ENCODE data around the gene POU2AF3. TPM values are rescaled to one million over a fixed set of nuclear protein-coding genes. Genes with fewer than 3 reads are reported as not detected.

POU2AF3 gene
- polyA plus RNA-seq, 1 donor (not counting 4 experiments of a cell fraction or from before 2014, with no cell fraction given), result not detected

DNA sequence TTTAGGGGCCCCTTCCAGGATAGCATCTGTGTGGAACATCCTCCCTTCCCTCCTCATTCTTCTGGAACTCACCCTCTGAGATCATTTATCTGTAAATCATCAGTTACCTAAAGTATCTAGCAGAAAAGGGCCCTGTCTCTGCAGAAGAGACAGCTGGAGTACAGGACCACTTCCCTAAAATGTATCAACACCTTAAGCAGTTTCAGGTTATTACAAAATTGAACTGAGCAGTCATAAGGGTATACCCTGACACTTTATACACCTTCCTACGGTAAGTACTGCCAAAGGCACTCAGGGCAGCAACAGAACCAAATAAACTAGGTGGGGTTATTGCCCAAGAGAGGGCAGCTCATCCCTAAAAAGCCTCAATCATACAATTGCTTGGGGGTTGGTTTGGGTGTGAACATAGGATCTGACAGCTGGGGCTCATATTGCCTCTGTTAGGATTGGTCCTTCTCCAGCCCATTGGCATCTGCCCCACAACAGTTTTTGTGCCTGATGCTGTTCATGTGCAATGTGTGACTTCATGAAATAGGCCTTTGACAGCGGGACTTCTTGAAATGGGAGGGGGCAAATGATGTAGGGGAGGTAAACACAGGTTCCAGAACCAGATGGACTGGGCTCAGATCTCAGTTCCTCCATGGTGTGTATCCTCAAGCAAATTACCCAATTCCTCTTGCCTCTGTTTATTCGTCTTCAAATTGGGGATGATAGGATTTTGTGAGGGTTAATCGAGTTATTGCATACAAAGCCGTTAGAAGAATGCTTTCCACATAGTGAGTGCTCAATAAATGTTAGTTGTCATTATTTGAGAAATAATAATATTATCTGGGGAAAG is 2.9 kb downstream of the POU2AF3 start:
- peaks cover 38% of the 10 kb centered on the region for H3K27me3 ChIP-seq (ENCODE audit: control insufficient read depth, extremely low read depth, insufficient read depth, low read length)
- no peaks in the 10 kb centered on the region for H3K9me1 ChIP-seq (ENCODE audit: control insufficient read depth, extremely low read depth, insufficient read depth, low read length)
- dilution Hi-C loops (cut with MboI; ENCODE audit: extremely low pct_ligation_motif_present, low sequenced_read_pairs), result no loop called here
- no peak overlapping the region for H3K4me2 ChIP-seq (ENCODE audit: control insufficient read depth, extremely low read depth, insufficient read depth, low read depth, low read length)
- no peaks in the 10 kb centered on the region for H4K20me1 ChIP-seq (ENCODE audit: control insufficient read depth, extremely low read depth, insufficient read depth, low read length)
- no peak overlapping the region for H3K4me3 ChIP-seq (ENCODE audit: control insufficient read depth in 2 of 3, extremely low read depth in 1 of 3, insufficient read depth in 2 of 3, low read depth in 1 of 3, low read length in 3 of 3)
- H3K9ac ChIP-seq (ENCODE audit: control insufficient read depth, extremely low read depth, insufficient read depth, low read length), result no peak overlapping the region
- no peak for FAIRE-seq
- no peaks in the 10 kb centered on the region for H3K4me1 ChIP-seq (ENCODE audit: control insufficient read depth, extremely low read depth, insufficient read depth, low read length)
- no peak for DNase-seq (ENCODE audit: low read depth, low spot score)
- H2AFZ ChIP-seq (ENCODE audit: control insufficient read depth, low read length), result no peak overlapping the region
- H3K27ac ChIP-seq (ENCODE audit: control insufficient read depth, insufficient read depth, low read length), result no peak overlapping the region
- TF ChIP-seq, protein P1, sequence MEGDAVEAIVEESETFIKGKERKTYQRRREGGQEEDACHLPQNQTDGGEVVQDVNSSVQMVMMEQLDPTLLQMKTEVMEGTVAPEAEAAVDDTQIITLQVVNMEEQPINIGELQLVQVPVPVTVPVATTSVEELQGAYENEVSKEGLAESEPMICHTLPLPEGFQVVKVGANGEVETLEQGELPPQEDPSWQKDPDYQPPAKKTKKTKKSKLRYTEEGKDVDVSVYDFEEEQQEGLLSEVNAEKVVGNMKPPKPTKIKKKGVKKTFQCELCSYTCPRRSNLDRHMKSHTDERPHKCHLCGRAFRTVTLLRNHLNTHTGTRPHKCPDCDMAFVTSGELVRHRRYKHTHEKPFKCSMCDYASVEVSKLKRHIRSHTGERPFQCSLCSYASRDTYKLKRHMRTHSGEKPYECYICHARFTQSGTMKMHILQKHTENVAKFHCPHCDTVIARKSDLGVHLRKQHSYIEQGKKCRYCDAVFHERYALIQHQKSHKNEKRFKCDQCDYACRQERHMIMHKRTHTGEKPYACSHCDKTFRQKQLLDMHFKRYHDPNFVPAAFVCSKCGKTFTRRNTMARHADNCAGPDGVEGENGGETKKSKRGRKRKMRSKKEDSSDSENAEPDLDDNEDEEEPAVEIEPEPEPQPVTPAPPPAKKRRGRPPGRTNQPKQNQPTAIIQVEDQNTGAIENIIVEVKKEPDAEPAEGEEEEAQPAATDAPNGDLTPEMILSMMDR (optimal IDR thresholded peaks at IDR 0.05 in 1 of 3, IDR thresholded peaks at IDR 0.05 in 1 of 3, conservative IDR thresholded peaks at IDR 0.05 in 1 of 3; ENCODE audit: extremely low read depth in 1 of 3, insufficient read depth in 2 of 3, low read length in 3 of 3), result no peak
- no peak for TF ChIP-seq EZH2 (IDR thresholded peaks at IDR 0.05; ENCODE audit: low read length)
- no peaks in the 10 kb centered on the region for H3K36me3 ChIP-seq (ENCODE audit: control insufficient read depth in 2 of 2, extremely low read depth in 1 of 2, insufficient read depth in 2 of 2, low read length in 2 of 2)
- H3K79me2 ChIP-seq (ENCODE audit: control insufficient read depth, insufficient read depth, low read length), result no peaks in the 10 kb centered on the region
- no peaks in the 10 kb centered on the region for H3K9me3 ChIP-seq (ENCODE audit: control insufficient read depth, low read depth, low read length)

DNA sequence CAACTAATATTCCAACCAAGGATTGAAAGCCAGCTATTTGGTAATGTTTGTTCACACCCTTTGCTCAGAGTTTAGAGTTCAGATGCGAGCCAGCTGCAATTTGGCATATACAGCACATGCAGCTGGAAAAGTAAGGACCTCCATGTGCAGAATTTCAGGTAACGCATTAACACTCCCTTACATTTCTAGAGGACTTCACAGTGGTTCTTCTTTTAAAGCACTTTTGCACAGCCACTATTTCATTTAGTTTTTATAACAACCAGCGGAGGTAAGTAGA is 3.4 kb downstream of the POU2AF3 start:
- dilution Hi-C loops (cut with MboI; ENCODE audit: extremely low pct_ligation_motif_present, low sequenced_read_pairs), result no loop called here
- H3K27ac ChIP-seq (ENCODE audit: control insufficient read depth, insufficient read depth, low read length), result no peak overlapping the region
- DNase-seq (ENCODE audit: low read depth, low spot score) (no peak), FAIRE-seq (no peak)
- no peaks in the 10 kb centered on the region for H3K9me1 ChIP-seq (ENCODE audit: control insufficient read depth, extremely low read depth, insufficient read depth, low read length)
- no peaks in the 10 kb centered on the region for H4K20me1 ChIP-seq (ENCODE audit: control insufficient read depth, extremely low read depth, insufficient read depth, low read length)
- H3K4me3 ChIP-seq (ENCODE audit: control insufficient read depth in 2 of 3, extremely low read depth in 1 of 3, insufficient read depth in 2 of 3, low read depth in 1 of 3, low read length in 3 of 3), result no peak overlapping the region
- no peak for TF ChIP-seq EZH2 (IDR thresholded peaks at IDR 0.05; ENCODE audit: low read length)
- TF ChIP-seq, protein P1 (optimal IDR thresholded peaks at IDR 0.05 in 1 of 3, IDR thresholded peaks at IDR 0.05 in 1 of 3, conservative IDR thresholded peaks at IDR 0.05 in 1 of 3; ENCODE audit: extremely low read depth in 1 of 3, insufficient read depth in 2 of 3, low read length in 3 of 3), result no peak
- no peaks in the 10 kb centered on the region for H3K4me1 ChIP-seq (ENCODE audit: control insufficient read depth, extremely low read depth, insufficient read depth, low read length)
- H3K9ac ChIP-seq (ENCODE audit: control insufficient read depth, extremely low read depth, insufficient read depth, low read length), result no peak overlapping the region
- peaks cover 38% of the 10 kb centered on the region for H3K27me3 ChIP-seq (ENCODE audit: control insufficient read depth, extremely low read depth, insufficient read depth, low read length)
- no peak overlapping the region for H3K4me2 ChIP-seq (ENCODE audit: control insufficient read depth, extremely low read depth, insufficient read depth, low read depth, low read length)
- H3K9me3 ChIP-seq (ENCODE audit: control insufficient read depth, low read depth, low read length), result no peaks in the 10 kb centered on the region
- no peaks in the 10 kb centered on the region for H3K79me2 ChIP-seq (ENCODE audit: control insufficient read depth, insufficient read depth, low read length)
- H3K36me3 ChIP-seq (ENCODE audit: control insufficient read depth in 2 of 2, extremely low read depth in 1 of 2, insufficient read depth in 2 of 2, low read length in 2 of 2), result no peaks in the 10 kb centered on the region
- no peak overlapping the region for H2AFZ ChIP-seq (ENCODE audit: control insufficient read depth, low read length)

All from keratinocyte (primary cell).